Stimulated activated CD8-positive, alpha-beta memory T cell treated with anti-CD3 and anti-CD28 coated beads, Interleukin-7, amount 100 ng/mL, for 1 hour (primary cell): ENCODE data around the gene TFEC.
"Not testable (repeated sequence)": the region's sequence is repeated elsewhere in the genome, so short reads cannot be mapped to it uniquely, and the experiment has no call there.

ENCODE experiments used
- DNase-seq, 2 donors: peaks; one replicate each; pipeline ENCODE4 v3.0.0-alpha.2; 2020; ENCODE audit warnings: low read depth in 2 of 2

The TFEC gene

DNA sequence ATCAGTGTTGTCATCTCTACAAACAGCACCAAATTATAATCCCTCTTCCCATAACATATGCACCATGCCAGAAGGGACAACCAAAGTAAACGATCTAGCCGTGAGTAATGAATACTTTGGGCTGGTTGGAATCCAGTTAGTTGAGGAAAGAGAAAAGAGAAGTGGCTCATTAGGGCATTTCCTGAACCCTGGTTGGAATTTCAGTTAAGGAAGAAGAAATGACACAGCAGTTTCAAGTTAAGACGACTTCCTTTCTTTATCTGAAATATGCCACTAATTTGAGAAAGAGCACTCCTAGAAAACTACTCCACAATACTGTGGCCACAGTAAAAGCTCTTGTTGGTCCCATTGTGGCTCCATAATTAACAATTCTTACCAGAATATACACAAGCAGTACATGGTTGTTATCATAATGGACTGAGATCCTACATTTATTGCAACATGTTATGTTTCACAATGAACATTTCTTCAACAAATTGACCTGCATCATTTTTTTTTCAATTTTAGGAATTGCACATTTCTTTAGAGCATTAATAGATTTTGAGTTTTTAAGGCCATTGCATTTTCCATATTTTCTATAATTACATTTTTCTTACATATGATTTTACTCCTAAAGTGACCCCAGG is at the start of gene TFEC:
Gene TFEC, minus strand, starts transcription at position 113 of the 626 bp plus-strand sequence. CDS start 46,322 bp downstream, outside the sequence.
- no peak for DNase-seq

- no peak for DNase-seq
Measured at GRCh38 chr7:116075351-116076145, 45.0 kb upstream of the TFEC start.

- DNase-seq, result no peak
Measured at GRCh38 chr7:116071629-116072028, 41.1 kb upstream of the TFEC start.

DNA sequence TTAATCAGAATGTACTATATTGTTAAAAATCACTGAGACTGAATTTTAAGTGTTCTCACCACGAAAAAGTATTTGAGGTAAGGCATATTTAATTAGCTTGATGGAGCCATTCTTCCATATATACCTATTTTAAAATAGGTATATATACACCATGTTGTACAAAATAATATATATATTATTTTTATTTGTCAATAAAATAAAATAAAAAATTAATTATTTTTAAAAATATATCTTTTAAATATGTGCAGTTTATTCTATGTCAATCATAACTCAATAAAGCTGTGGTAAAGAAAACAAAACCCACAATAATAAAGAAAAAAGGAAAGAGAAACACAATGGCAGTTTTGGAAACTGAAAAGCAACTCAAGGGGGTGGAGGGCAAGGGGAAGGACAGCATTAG is 33.6 kb upstream of the TFEC start:
- no peak for DNase-seq

DNA sequence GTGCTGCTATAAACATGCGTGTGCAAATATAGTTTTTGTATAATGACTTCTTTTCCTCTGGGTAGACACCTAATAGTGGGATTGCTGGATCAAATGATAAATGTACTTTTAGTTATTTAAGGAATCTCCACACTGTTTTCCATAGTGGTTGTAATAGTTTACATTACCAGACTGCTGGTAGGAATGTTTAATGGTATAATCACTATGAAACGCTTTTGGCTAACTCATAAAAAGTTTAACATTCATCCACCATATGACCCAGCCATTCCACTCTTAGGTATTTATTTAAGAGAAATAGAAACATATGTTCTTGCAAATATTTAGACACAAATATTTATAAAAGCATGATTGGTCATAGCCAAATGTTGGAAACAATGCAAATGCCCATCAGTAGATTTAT is 32.1 kb upstream of the TFEC start:
- no peak for DNase-seq

DNA sequence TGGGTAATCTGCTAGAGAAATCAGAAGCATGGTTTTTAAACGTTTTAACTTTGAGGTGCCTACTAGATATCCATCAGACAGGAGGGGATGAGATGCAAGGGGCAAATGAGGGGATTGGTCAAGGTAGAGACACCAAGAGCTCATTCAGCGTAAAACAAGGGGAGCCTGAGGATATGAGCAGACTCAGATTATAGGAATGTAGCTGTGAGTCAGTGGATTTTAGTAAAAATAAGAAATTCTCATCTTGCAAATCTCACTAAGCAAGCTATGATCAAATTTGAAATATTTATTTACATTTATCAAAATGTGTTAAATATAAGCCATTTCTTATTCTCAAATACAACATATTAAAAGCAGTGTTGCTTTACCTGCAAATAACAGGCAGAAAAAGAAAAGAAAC is 21.4 kb upstream of the TFEC start:
- no peak for DNase-seq

DNA sequence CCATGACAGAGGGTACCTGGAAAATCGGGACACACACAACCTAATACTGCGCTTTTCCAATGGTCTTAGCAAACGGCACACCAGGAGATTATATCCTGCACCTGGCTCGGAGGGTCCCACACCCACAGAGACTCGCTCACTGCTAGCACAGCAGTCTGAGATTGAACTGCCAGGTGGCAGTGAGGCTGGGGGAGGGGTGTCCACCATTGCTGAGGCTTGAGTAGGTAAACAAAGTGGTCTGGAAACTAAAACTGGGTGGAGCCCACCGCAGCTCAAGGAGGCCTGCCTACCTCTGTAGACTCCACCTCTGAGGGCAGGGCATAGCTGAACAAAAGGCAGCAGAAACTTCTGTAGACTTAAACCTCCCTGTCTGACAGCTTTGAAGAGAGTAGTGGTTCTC is 16.7 kb upstream of the TFEC start:
- DNase-seq, result not testable (repeated sequence)

GRCh38 chr7:116045532-116045931 is 15.0 kb upstream of the TFEC start:
- no peak for DNase-seq

GRCh38 chr7:116041615-116042014 is 11.1 kb upstream of the TFEC start:
- DNase-seq, result no peak

DNA sequence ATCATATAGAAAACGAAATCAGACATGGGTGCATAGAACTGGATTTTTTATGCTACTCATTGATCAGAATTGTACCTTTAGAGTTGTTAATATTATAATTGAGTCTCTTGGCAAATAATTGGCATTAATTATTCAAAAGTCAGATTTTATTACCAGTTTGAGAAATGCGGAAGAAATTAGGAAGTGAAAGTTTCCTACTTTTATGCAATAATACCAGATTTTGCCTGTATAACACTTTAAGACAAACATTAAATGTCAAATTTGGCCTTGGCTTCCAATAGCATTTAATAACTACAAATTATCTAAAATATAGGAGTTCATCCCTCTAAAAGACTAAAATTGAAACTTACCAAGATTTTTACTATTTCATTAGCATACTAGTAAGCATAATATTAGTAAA is 6.8 kb upstream of the TFEC start:
- DNase-seq, result no peak

- no peak for DNase-seq
Measured at GRCh38 chr7:116034411-116034810, 3.8 kb upstream of the TFEC start.

GRCh38 chr7:116032886-116033285 is 2.3 kb upstream of the TFEC start:
- DNase-seq, result no peak

GRCh38 chr7:116028787-116029186 is 1.8 kb downstream of the TFEC start:
- DNase-seq, result no peak

GRCh38 chr7:116027786-116028185 is 2.8 kb downstream of the TFEC start:
- DNase-seq, result no peak

DNA sequence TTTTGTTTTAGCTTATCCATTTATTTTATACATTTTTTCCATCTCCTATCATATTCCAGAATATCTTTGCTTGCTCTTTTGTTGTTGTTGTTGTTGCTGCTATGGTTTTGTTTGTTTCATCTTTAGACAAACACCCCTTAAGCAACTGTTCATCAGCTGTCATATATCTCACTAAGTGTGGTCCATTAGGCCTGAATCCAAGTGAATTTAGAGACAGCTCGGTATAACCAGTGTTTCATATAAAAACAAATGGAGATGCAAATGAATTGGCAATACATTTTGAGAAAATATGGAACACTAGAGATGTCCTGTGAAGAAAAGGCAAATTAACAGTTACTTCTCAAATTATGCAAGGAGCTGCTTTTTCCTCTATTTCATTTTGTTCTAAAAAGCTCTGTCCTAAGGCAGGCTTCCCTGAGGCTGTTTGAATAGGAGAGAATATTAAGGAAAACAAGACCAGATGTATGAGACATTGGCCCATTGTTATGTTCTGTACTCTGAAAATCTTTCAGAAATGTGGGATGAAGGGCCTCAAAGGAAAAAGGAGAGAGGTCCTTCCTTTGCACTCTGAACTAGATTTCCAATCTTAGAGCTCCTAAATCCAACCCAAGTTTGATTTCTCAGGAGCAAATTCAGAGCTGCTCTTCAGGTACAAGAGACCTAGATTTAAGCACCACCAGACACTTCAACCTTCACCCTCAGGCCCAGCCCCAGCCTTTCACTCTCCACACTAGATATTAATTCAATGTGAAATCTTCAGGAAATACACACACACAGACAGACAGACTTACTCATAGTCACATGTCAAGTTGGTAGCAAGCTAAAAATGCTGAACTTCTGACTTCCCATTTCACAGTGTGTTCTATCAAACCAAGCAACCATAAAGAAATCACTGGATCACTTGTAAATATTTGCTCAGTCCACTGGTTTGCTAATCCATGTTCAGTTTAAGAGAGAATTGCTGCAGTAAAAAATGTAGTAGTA is 5.4 kb downstream of the TFEC start:
- no peak for DNase-seq

DNA sequence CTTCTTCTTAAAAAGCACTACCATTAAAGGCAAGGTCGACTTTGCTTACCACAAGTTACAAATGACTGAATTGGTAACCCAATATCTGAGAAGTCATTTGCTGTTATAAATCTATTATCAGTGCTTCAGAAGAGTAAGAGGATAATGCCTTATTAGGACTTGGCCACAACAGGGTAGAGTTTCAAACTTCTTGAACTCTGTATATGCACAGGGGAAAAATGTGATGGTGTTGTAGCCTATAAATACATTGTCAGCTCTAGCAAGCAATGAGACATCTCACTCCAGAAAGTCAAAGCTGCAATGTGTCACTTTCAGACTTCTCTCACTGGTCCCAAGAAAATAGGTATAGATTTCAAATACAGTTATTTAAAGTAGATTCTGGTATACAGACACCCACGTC is 9.3 kb downstream of the TFEC start:
- DNase-seq, result no peak

DNA sequence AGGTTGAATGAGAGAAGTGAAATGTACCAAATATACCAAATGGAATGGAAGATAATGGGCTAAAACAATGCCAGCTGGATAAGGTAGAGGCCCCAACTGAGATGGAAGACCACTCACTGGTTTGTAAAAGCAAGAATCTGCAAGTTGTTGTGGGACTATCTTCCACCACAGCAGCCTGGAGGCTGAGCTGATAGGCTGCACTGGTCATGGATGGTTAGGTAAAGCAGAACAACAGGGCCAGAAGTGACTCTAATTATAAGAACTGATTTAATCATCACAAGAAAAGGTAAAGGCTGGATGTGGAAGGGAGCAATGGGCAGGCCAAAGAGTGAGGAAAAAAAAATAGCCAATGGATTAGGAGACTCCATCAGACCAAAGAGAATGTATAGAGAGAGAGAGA is 11.8 kb downstream of the TFEC start:
- no peak for DNase-seq

GRCh38 chr7:116013675-116014074 is 16.9 kb downstream of the TFEC start:
- no peak for DNase-seq

DNA sequence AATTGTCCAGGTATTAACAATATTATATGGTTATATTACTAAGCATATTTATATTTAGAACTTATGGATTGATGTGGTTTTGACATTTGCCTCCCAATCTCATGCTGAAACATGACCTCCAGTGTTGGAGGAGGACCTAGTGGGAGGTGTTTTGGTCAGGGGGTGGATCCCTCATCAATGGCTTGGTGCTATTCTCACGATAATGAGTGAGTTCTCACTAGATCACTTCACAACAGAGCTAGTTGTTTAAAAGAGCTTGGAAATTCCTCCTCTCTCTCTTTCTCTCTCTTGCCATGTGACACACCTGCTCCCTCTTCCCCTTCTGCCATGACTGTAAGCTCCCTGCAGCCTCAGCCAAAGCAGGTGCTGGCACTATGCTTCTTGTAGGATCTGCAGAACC is 19.0 kb downstream of the TFEC start:
- DNase-seq, result no peak

DNA sequence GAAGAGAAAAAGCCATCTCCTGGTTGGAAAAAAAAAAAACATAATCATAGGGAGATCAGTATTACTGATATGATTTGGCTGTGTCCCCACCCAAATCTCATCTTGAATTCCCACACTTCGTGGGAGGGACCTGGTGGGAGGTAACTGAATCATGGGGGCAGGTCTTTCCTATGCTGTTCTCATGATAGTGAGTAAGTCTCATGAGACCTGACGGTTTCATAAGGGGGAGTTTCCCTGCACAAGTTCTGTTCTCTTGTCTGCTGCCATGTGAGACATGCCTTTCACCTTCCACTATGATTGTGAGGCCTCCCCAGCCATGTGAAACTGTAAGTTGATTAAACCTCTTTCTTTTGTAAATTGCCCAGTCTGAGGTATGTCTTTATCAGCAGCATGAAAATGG is 25.8 kb downstream of the TFEC start:
- DNase-seq, result not testable (repeated sequence)

DNA sequence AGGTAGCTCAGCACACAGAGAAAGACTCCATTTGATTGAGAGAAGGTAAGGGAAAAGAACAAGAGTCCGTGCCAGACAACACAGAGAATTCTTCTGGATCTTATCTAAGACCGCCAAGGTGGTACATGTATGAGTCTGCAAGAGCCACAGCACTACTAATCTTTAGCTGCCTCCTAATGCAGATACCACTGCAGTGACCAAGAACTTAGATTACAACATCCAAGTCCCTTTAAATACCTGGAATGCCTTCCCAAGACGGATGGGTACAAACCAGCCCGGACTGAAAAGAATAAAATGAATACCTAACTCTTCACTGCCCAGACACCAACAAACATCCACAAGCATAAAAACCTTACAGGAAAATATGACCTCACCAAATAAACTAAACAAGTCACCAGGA is 33.3 kb downstream of the TFEC start:
- no peak for DNase-seq

DNA sequence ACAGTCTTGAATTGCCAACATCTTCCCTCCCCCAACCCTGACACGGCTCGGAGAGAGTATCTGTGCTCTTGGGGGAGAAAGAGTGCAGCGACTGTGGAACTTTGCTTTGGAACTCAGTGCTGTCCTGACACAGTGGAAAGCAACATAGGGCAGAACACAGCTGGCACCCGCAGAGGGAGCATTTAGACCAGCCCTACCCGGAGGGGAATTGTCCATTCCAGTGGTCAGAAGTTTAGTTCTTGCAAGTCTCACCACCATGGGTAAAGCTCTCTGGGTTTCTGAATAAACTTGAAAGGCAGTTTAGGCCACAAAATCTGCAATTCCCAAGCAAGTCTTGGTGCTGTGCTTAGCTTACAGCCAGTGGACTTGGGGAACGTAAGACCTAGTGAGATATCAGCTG is 34.9 kb downstream of the TFEC start:
- DNase-seq, result no peak
